ENCODE measurements around the gene FMN2.

FMN2 gene

GRCh38 chr1:240486611-240487010 lies 394.9 kb downstream of the FMN2 start:
- H3K27me3 ChIP-seq (ENCODE audit: low read length): no peaks in the 10 kb centered on the region
- H3K9ac ChIP-seq (ENCODE audit: low read length): no peak overlapping the region
- no peak for TF ChIP-seq EZH2phosphoT487 (conservative IDR thresholded peaks at IDR 0.05; ENCODE audit: low read length)
- TF ChIP-seq, protein P1, sequence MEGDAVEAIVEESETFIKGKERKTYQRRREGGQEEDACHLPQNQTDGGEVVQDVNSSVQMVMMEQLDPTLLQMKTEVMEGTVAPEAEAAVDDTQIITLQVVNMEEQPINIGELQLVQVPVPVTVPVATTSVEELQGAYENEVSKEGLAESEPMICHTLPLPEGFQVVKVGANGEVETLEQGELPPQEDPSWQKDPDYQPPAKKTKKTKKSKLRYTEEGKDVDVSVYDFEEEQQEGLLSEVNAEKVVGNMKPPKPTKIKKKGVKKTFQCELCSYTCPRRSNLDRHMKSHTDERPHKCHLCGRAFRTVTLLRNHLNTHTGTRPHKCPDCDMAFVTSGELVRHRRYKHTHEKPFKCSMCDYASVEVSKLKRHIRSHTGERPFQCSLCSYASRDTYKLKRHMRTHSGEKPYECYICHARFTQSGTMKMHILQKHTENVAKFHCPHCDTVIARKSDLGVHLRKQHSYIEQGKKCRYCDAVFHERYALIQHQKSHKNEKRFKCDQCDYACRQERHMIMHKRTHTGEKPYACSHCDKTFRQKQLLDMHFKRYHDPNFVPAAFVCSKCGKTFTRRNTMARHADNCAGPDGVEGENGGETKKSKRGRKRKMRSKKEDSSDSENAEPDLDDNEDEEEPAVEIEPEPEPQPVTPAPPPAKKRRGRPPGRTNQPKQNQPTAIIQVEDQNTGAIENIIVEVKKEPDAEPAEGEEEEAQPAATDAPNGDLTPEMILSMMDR (IDR thresholded peaks at IDR 0.05; ENCODE audit: insufficient read depth, low read length, poor library complexity, severe bottlenecking): no peak
- no peaks in the 10 kb centered on the region for H3K9me3 ChIP-seq (ENCODE audit: insufficient read depth, low read length)
- H3F3A ChIP-seq (ENCODE audit: insufficient read depth): no peaks in the 10 kb centered on the region
- no peak overlapping the region for H3K27ac ChIP-seq (ENCODE audit: low read depth, low read length)
- no peaks in the 10 kb centered on the region for H4K20me1 ChIP-seq (ENCODE audit: low read depth, low read length)
- H3K4me2 ChIP-seq (ENCODE audit: low read depth, low read length, poor library complexity, severe bottlenecking): no peak overlapping the region
- no peak overlapping the region for H3K4me3 ChIP-seq (ENCODE audit: insufficient read depth, low read length, poor library complexity, severe bottlenecking)
- no peaks in the 10 kb centered on the region for H3K79me2 ChIP-seq (ENCODE audit: insufficient read depth, low read length)
- no peak overlapping the region for H2AFZ ChIP-seq (ENCODE audit: low read depth, low read length, severe bottlenecking)
- no peaks in the 10 kb centered on the region for H3K9me2 ChIP-seq (replicated peaks; ENCODE audit: insufficient read depth, low read length)
- no peaks in the 10 kb centered on the region for H3K36me3 ChIP-seq (ENCODE audit: low read length)

GRCh38 chr1:240487493-240487892 lies 395.8 kb downstream of the FMN2 start:
- Histone ChIP-seq H3K79me2 (ENCODE audit: insufficient read depth, low read length) (no peaks in the 10 kb centered on the region), H4K20me1 (ENCODE audit: low read depth, low read length) (no peaks in the 10 kb centered on the region), H3K4me2 (ENCODE audit: low read depth, low read length, poor library complexity, severe bottlenecking) (no peak overlapping the region), H3K9me2 (replicated peaks; ENCODE audit: insufficient read depth, low read length) (no peaks in the 10 kb centered on the region), H3F3A (ENCODE audit: insufficient read depth) (no peaks in the 10 kb centered on the region), H3K27ac (ENCODE audit: low read depth, low read length) (no peak overlapping the region), H3K9ac (ENCODE audit: low read length) (no peak overlapping the region), H2AFZ (ENCODE audit: low read depth, low read length, severe bottlenecking) (no peak overlapping the region), H3K36me3 (ENCODE audit: low read length) (no peaks in the 10 kb centered on the region), H3K27me3 (ENCODE audit: low read length) (no peaks in the 10 kb centered on the region), H3K9me3 (ENCODE audit: insufficient read depth, low read length) (no peaks in the 10 kb centered on the region), H3K4me3 (ENCODE audit: insufficient read depth, low read length, poor library complexity, severe bottlenecking) (no peak overlapping the region)
- TF ChIP-seq EZH2phosphoT487 (conservative IDR thresholded peaks at IDR 0.05; ENCODE audit: low read length): no peak
- TF ChIP-seq, protein P1 (IDR thresholded peaks at IDR 0.05; ENCODE audit: insufficient read depth, low read length, poor library complexity, severe bottlenecking): no peak

- no peaks in the 10 kb centered on the region for H3K9me3 ChIP-seq (ENCODE audit: insufficient read depth, low read length)
- no peaks in the 10 kb centered on the region for H3K79me2 ChIP-seq (ENCODE audit: insufficient read depth, low read length)
- H2AFZ ChIP-seq (ENCODE audit: low read depth, low read length, severe bottlenecking): no peak overlapping the region
- H3K4me3 ChIP-seq (ENCODE audit: insufficient read depth, low read length, poor library complexity, severe bottlenecking): no peak overlapping the region
- no peaks in the 10 kb centered on the region for H3K9me2 ChIP-seq (replicated peaks; ENCODE audit: insufficient read depth, low read length)
- H3K9ac ChIP-seq (ENCODE audit: low read length): no peak overlapping the region
- H4K20me1 ChIP-seq (ENCODE audit: low read depth, low read length): no peaks in the 10 kb centered on the region
- H3K27ac ChIP-seq (ENCODE audit: low read depth, low read length): no peak overlapping the region
- H3F3A ChIP-seq (ENCODE audit: insufficient read depth): no peaks in the 10 kb centered on the region
- H3K4me2 ChIP-seq (ENCODE audit: low read depth, low read length, poor library complexity, severe bottlenecking): no peak overlapping the region
- no peaks in the 10 kb centered on the region for H3K36me3 ChIP-seq (ENCODE audit: low read length)
- TF ChIP-seq, protein P1 (IDR thresholded peaks at IDR 0.05; ENCODE audit: insufficient read depth, low read length, poor library complexity, severe bottlenecking): no peak
- no peak for TF ChIP-seq EZH2phosphoT487 (conservative IDR thresholded peaks at IDR 0.05; ENCODE audit: low read length)
- no peaks in the 10 kb centered on the region for H3K27me3 ChIP-seq (ENCODE audit: low read length)
These were observed 399.5 kb downstream of the FMN2 start for GRCh38 chr1:240491156-240491555.

Data from SU-DHL-6 (cell line).